Measurements from ENCODE around the gene RPS6KA5.
"Not testable (repeated sequence)": the region's sequence is repeated elsewhere in the genome, so short reads cannot be mapped to it uniquely, and the experiment has no call there.

RPS6KA5 gene

GRCh38 chr14:90960818-90961217 is 99.6 kb downstream of the RPS6KA5 start:
- no peak overlapping the region for H3K27ac ChIP-seq
- no peak for TF ChIP-seq CTCF (IDR thresholded peaks at IDR 0.05)
- no peak for TF ChIP-seq ZFX (IDR thresholded peaks at IDR 0.05; ENCODE audit: borderline replicate concordance)

GRCh38 chr14:90959344-90959743 is 101.1 kb downstream of the RPS6KA5 start:
- TF ChIP-seq CTCF (IDR thresholded peaks at IDR 0.05) (no peak), ZFX (IDR thresholded peaks at IDR 0.05; ENCODE audit: borderline replicate concordance) (no peak)
- H3K27ac ChIP-seq = no peak overlapping the region

GRCh38 chr14:90956273-90956672 is 104.2 kb downstream of the RPS6KA5 start:
- TF ChIP-seq CTCF (IDR thresholded peaks at IDR 0.05) (no peak), ZFX (IDR thresholded peaks at IDR 0.05; ENCODE audit: borderline replicate concordance) (no peak)
- H3K27ac ChIP-seq = no peak overlapping the region

GRCh38 chr14:90953643-90954042 is 106.8 kb downstream of the RPS6KA5 start:
- H3K27ac ChIP-seq = not testable (repeated sequence)

- TF ChIP-seq ZFX (IDR thresholded peaks at IDR 0.05; ENCODE audit: borderline replicate concordance) (no peak), CTCF (IDR thresholded peaks at IDR 0.05) (no peak)
- no peak overlapping the region for H3K27ac ChIP-seq
Observed at GRCh38 chr14:90943367-90943766, 117.1 kb downstream of the RPS6KA5 start.

GRCh38 chr14:90942511-90942910 is 117.9 kb downstream of the RPS6KA5 start:
- TF ChIP-seq CTCF (IDR thresholded peaks at IDR 0.05) = no peak
- TF ChIP-seq ZFX (IDR thresholded peaks at IDR 0.05; ENCODE audit: borderline replicate concordance) = no peak
- H3K27ac ChIP-seq = no peak overlapping the region

DNA sequence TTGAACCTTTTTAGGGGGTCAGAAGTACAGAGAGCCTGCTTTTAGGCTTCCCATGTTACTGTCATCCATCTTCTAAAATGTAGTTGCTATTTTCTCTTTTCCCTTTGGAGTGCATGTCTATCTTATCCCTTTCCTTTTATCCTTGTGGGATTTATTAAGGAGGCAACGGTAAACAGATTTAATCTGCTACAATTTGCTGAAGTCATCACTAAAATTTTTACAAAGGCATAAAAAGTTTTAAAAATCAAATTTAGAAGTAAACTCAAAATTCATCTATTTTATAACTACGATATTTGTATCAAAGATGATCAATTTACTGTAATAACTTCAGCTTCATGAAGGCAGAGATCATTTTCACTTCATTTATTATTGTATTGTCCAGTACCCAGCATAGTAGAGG is 118.7 kb downstream of the RPS6KA5 start:
- TF ChIP-seq ZFX (IDR thresholded peaks at IDR 0.05; ENCODE audit: borderline replicate concordance) = no peak
- TF ChIP-seq CTCF (IDR thresholded peaks at IDR 0.05) = no peak
- no peak overlapping the region for H3K27ac ChIP-seq

- TF ChIP-seq ZFX (IDR thresholded peaks at IDR 0.05; ENCODE audit: borderline replicate concordance) = no peak
- no peak for TF ChIP-seq CTCF (IDR thresholded peaks at IDR 0.05)
- no peak overlapping the region for H3K27ac ChIP-seq
Observed at GRCh38 chr14:90940318-90940962, 120.0 kb downstream of the RPS6KA5 start.

- H3K27ac ChIP-seq = not testable (repeated sequence)
Observed at GRCh38 chr14:90939252-90939795, 121.1 kb downstream of the RPS6KA5 start.
